SH-SY5Y (cell line): ENCODE results near the gene P2RX5.

Source experiments
- GATA2 ChIP-seq: IDR thresholded peaks from 2 replicates; pipeline ENCODE4 v1.6.1; 2011; ENCODE audit warnings: mild to moderate bottlenecking, low read depth, low read length
- GATA3 ChIP-seq: IDR thresholded peaks from 2 replicates; pipeline ENCODE4 v1.6.1; 2011; ENCODE audit warnings: low read depth, mild to moderate bottlenecking, low read length, moderate library complexity

P2RX5 gene

DNA sequence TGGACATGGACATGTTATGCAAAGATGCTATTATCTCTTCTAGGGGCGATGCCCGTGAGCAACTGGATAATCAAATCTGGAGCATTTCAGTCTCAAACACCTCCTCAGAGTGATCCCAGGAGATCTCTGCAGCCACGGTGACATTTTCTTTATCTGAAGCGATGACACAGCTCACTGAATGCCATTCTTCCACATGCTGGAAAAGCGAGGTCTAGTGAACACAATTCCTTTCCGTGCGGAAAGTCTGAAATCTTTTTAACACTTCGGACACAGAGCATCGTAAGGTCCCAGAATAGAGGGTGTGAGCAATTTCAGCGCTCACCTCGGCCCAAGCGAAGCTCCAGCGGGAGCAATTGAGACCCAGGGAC lies 27.2 kb upstream of the P2RX5 start:
- TF ChIP-seq GATA2 (no peak), GATA3 (no peak)

DNA sequence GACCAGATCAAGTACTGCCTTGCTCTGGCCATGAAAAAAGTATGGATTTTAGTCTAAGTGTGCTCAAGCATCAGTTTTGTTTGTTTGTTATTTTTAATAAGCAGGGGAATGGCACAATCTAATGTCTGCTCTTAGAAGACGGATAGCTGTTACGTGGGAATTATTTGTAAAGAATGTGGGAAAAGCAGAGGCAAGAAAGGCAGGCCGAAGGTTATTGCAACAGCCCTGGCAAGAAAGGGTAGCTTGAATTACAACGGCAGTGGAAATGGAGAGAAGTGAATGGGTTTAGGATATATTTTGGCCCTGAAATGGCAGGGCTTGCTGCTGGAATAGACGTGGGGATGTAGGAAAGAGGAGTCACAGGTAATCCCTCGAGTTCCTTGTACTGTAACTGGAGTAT lies 26.8 kb upstream of the P2RX5 start:
- no peak for TF ChIP-seq GATA2
- no peak for TF ChIP-seq GATA3

DNA sequence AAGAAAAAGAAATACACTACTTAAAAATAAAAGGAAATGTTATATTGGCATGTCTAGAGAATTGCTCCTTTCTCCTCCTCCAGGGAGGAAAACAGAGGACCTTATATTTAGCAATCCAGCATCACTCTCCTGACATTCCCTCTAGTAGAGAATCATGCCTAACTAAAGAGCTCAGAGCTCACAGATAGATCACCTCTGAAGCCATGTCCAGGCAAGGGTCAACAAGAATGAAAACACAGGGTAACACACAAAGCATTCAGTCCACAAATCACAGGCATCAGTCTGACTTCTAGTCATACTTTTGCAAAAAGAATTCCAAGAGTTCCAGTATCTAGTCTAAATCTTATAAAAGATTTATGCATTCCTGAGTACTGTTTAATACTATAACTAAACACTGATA lies 23.3 kb upstream of the P2RX5 start:
- no peak for TF ChIP-seq GATA2
- TF ChIP-seq GATA3 = no peak

DNA sequence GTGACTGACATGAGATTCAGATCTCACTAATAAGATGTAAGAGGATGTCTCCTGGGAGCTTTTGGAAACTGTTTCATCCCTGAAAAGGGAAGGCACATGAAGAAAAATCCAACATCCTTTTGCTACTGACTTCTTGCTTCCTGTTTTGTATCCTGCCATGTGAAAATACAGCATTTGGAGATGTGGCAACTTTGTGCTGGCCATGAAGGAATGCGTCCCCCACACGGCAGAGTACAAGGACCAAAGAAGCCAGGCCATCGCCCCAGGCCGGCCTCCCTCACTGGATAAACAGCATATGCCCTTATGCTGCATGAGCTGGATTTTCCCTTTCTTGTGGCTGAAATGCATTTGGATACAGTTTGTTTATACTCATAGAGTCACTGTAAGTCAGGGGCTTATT lies 22.2 kb upstream of the P2RX5 start:
- no peak for TF ChIP-seq GATA3
- no peak for TF ChIP-seq GATA2

DNA sequence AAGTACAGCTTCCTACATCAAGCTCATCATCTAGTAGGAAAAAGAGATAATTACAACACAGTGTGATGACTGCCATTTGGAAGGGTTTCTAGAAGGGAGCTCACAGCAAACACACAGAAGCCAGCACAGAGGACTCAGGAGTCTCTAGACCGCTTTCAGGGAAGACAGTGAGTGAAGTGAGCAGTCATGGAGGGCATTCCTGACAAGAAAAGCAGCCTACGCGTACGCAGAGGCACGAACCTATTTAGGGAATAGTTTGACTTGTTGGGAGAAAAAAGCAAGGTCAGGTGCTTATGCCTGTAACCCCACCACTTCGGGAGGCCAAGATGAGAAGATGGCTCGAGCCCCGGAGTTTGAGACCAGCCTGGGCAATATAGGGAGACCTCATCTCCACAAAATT lies 19.3 kb upstream of the P2RX5 start:
- TF ChIP-seq GATA3 = no peak
- no peak for TF ChIP-seq GATA2

DNA sequence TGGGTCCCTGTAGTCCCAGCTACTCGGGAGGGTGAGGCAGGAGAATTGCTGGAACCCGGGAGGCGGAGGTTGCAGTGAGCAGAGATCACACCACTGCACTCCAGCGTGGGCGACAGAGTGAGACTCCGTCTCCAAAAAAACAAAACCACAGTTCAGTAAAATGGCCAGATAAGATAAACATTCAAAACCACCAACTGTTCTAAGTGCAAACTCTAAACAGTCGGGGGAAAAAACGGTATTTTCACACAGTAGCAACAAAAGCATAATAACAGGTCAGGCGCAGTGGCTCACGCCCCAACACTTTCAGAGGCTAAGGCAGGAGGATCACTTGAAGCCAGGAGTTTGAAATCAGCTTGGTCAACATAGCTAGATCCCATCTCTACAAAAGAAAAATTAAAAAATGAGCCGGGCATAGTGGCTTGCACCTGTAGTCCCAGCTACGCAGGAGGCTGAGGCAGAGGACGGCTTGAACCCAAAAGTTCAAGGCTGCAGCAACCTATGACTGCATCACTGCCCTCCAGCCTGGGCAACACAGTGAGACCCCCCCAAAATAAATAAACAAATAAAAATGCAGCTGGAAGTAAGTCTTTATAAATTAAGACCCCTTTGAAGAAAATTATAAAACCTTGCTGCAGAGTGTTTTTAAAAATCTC lies 17.0 kb upstream of the P2RX5 start:
- TF ChIP-seq GATA2 = no peak
- no peak for TF ChIP-seq GATA3

DNA sequence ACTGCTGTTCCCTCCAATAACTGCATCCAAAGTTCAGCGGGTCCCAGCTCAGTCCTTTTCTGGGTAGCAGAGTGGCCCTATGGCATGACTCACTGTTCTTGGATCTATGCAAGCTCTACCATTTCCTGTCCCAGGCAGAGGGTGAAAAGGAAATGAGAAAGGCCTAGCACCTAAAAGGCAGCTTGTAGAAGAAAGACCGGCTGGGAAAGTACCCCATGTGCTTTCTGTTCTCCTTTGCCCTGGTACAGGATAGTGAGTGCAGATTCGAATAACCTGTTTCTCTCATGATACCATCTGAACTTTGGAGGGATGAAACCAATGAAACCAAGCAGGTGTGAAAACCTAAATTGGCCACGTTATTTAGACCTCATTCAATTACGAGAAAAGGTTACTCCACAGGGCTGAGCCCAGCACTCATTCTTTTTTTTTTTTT lies 15.0 kb upstream of the P2RX5 start:
- no peak for TF ChIP-seq GATA2
- TF ChIP-seq GATA3 = no peak

DNA sequence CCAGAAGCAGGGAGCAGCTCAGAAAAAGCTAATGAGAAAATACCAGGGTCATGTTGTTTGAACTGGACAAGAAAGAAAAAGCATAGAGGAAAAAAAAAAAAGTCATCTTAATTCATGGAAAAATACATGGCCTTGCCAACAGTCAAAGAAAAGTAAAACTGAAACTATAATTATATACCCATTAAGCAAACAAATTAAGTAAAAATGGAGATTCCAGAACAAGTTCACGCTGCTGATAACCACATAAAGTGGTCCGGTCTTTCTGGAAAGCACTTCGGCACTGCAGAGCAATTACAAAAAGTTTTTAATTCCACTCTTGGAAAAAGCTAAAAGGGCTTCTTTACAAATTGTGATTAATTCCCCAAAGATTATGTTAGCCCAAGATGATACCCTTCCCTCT lies 12.4 kb upstream of the P2RX5 start:
- no peak for TF ChIP-seq GATA3
- no peak for TF ChIP-seq GATA2

DNA sequence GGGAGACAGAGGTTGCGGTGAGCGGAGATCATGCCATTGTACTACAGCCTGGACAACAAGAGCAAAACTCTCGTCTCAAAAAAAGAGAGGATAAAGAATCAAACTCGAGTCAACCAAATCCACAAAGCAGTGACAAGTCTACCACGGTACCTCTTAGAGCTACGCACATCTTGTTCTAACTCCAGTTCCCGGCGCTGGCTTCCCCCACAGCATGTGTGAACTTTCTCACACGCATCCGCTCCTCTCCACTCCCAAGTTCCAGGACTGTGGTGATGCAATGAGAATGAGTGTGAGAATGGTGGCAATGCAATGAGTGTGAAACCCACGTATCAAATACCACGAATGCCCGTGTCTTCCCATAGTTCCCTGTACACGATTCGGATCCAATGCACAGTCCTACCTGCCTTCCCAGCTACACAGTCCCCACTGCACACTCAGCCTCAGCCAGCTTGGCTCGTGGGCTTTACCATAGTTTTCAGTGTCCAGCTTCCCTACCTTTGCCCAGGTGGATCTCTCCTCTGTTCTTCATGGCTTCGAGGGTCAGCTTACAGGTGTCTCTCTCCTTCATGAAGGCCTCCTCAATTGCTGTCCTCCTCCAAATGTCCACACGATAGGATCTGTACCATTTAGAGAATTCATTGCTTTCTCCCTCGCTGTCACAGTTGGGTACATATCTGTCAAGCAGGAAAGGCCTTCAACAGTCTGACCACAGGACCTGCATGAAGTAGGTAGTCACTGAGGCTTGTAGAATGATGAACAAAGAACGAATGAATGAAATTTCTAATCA lies 9.2 kb upstream of the P2RX5 start:
- TF ChIP-seq GATA3 = no peak
- no peak for TF ChIP-seq GATA2

DNA sequence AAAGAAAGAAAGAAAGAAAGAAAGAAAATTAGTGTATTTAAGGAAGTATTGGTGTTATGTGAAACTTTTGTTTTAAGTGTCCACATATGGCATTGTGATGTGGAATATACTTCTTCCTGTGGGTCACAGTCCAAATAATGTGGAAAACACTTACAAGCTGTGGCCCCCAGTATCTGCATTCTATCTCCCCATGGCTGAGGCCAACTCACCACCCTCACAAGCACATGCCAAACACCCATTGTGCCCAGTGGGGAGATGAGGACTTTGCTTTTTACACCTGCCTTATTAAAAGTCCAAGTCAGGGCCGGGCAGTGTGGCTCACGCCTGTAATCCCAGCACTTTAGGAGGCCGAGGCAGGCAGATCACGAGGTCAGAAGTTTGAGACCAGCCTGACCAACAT lies 4.0 kb upstream of the P2RX5 start:
- TF ChIP-seq GATA3 (no peak), GATA2 (no peak)

DNA sequence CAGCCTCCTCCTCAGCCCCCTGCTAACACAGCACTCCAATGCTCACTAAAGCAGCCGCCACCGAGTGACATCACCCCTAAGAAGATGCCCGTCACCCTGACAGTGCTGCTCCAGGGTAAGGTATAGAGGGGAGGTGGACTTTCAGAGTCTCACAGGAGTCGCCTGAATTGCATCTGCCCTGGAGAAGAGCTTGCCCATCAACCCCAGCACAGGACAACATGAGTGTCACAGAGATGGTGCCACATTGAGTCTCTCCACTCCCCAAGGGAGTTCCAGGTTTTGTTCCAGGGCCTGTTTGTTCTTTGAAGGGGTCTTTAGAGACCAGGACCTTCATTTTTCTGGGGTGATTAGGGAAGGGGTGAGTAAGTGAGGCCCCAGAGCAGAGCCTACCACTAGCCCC lies 2.2 kb upstream of the P2RX5 start:
- TF ChIP-seq GATA2 (no peak), GATA3 (no peak)

DNA sequence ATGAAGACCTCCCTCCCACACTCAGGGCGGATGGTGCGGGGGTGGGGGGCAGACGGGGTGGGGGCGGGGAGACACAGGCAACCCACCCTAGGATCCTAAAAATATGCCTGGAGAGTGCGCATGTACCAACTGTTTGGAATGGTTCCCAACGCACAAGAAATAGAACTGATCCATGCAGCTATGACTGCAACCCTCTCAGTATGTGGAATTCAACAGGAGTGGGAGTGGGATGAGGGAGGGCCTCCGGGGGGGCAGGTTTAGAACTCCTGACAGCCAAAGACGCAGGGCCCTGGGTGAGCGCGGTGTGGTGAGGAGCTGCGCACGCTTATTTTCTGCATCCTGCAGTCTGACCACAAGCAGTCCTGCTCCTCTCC lies 1.1 kb upstream of the P2RX5 start:
- TF ChIP-seq GATA3 (no peak), GATA2 (no peak)

DNA sequence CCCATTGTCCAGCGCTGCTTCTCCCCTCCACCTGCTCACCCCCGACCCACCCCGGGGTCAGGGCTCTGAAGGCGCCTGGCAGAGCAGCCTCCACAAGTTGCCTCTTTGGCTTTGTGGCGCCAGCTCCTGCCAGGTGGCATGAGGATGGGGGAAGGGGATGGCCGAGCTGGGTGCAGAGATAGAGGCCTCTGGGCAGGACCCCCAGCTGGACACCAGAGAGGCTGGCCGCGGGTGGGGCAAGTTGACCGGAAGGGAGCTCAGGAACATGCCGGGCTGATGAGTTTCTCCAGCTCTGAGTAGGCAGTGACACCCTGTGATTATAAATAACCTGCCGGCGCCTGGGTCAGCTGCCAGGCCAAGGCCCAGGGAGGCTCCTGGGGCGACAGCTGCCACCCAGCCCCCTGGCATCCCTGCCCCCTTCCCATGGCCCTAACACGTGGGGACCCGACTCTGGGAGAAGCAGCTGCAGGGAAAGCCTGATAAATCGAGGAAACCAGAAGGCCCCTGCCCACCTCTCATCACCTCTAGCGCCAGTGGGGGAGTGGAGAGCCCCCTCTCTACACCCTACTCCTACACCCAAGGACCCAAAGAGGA lies 729 bp downstream of the P2RX5 start:
- TF ChIP-seq GATA3 (no peak), GATA2 (no peak)

DNA sequence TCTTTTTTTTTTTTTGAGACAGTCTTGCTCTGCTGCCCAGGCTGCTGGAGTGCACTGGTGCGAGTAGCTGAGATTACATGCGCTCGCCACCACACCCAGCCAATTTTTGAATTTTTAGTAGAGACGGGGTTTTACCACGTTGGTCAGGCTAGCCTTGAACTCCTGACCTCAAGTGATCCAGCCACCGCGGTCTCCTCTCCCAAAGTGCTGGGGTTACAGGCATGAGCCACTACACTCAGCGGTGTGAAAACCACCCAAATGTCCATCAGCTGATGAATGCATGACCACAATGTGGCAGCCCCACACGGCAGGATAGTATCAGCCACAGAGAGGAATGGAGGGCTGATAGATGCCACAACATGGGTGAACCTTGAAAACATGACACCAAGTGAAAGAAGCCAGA lies 2.1 kb downstream of the P2RX5 start:
- no peak for TF ChIP-seq GATA3
- no peak for TF ChIP-seq GATA2

DNA sequence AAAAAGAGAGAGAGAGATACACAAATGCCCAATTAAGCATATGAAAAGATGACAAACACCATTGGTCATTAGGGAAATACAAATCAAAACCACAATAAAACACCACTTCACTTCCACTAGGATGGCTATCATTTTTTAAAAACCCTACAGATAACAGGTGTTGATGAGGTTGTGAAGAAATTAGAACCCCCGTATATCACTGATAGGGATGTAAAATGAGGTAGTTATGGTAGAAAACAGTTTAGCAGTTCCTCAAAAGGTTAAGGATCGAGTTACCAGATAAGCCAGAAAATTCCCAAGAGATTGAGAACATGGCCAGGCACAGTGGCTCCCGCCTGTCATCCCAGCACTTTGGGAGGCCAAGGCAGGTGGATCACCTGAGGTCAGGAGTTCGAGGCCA lies 2.8 kb downstream of the P2RX5 start:
- TF ChIP-seq GATA2 (no peak), GATA3 (no peak)

DNA sequence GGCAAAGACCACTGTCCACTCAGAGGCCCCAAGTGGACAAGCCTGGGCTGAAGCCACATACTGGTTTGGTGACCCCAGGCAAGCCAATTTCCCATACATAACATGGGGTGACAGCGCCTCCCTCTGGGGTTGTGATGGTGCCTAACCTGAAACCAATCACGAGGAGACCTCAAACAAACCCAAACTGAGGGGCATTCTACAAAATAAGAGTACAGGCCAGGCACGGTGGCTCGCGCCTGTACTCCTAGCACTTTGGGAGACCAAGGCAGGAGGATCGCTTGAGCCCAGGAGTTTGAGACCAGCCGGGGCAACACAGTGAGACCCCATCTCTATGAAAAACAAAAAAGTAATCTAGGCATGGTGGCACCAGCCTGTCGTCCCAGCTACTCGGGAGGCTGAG lies 3.6 kb downstream of the P2RX5 start:
- no peak for TF ChIP-seq GATA2
- TF ChIP-seq GATA3 = no peak
